ENCODE data around the gene ADARB1. TPM values are rescaled to one million over a fixed set of nuclear protein-coding genes. Genes with fewer than 3 reads are reported as not detected.

The ADARB1 gene
- total and polyA plus RNA-seq, 2 of the 8 experiments (the other 6 are each of a cell fraction or from before 2014, with no cell fraction given) = 4.7 to 14.9 TPM

DNA sequence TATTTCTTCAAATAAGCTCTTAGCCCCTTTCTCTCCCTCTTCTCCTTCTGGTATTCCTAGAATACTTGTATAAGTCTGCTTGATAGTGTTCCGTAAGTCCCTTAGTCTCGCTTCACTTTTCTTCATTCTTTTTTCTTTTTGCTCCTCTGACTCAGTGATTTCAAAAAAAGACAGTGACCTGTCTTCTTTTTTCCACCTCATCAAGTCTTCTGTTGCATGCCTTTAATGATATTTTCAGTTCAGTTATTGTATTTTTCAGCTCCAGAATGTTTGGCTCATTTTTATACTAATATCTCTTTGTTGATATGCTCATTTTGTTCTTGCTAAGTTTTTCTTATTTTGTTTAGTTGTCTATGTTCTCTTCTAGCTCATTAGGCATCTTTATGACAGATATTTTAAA is 115.6 kb downstream of the ADARB1 start:
- CTCF ChIA-PET (ENCODE audit: partially characterized antibody) = interaction anchor here (0.6 to 1.2 kb wide), 2 partner anchors 15 to 120 kb away, joined by 3 read pairs; no protein-coding TSS in a partner anchor
- no peak for FAIRE-seq
- 97% methylated on average over 2 of the region's 2 CpGs; no CpG with 5 or more reads in 1 of the 2 experiments for WGBS, 2 experiments (ENCODE audit: extremely low coverage in 1 of 2, insufficient coverage in 1 of 2, insufficient read length in 1 of 2, insufficient replicate concordance in 2 of 2, low coverage in 1 of 2, low lambda C conversion rate in 2 of 2, missing lambda C conversion rate in 1 of 2)
- TF ChIP-seq CBX5 (IDR thresholded peaks at IDR 0.05; ENCODE audit: low read depth, low read length) (no peak), TCF12 (IDR thresholded peaks at IDR 0.05; ENCODE audit: low read depth, low read length) (no peak), TAF7 (optimal IDR thresholded peaks at IDR 0.05; ENCODE audit: borderline replicate concordance, low read depth, low read length) (no peak), EP300 (IDR thresholded peaks at IDR 0.05; ENCODE audit: borderline replicate concordance in 1 of 2, low read depth in 2 of 2, low read length in 2 of 2) (no peak), ASH2L (IDR thresholded peaks at IDR 0.05; ENCODE audit: low read length) (no peak), GTF2F1 (IDR thresholded peaks at IDR 0.05; ENCODE audit: borderline replicate concordance, low read depth, low read length) (no peak), ATF3 (IDR thresholded peaks at IDR 0.05; ENCODE audit: insufficient read depth, low read depth, low read length) (no peak), PHF8 (conservative IDR thresholded peaks at IDR 0.05; ENCODE audit: low read depth, low read length) (no peak), YY1 (IDR thresholded peaks at IDR 0.05; ENCODE audit: low read depth, low read length) (no peak)
- TF ChIP-seq, protein P1, sequence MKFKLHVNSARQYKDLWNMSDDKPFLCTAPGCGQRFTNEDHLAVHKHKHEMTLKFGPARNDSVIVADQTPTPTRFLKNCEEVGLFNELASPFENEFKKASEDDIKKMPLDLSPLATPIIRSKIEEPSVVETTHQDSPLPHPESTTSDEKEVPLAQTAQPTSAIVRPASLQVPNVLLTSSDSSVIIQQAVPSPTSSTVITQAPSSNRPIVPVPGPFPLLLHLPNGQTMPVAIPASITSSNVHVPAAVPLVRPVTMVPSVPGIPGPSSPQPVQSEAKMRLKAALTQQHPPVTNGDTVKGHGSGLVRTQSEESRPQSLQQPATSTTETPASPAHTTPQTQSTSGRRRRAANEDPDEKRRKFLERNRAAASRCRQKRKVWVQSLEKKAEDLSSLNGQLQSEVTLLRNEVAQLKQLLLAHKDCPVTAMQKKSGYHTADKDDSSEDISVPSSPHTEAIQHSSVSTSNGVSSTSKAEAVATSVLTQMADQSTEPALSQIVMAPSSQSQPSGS (IDR thresholded peaks at IDR 0.05; ENCODE audit: low read length) = no peak
- TF ChIP-seq, protein P2, sequence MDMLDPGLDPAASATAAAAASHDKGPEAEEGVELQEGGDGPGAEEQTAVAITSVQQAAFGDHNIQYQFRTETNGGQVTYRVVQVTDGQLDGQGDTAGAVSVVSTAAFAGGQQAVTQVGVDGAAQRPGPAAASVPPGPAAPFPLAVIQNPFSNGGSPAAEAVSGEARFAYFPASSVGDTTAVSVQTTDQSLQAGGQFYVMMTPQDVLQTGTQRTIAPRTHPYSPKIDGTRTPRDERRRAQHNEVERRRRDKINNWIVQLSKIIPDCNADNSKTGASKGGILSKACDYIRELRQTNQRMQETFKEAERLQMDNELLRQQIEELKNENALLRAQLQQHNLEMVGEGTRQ (IDR thresholded peaks at IDR 0.05; ENCODE audit: low read length) = no peak

More for the DNA sequence above, 115.6 kb downstream of the ADARB1 start:
- Histone ChIP-seq H3K4ac (replicated peaks; ENCODE audit: insufficient read length, low read depth, low read length) (no peak overlapping the region), H2BK20ac (ENCODE audit: low read length) (no peak overlapping the region), H3K79me1 (ENCODE audit: low read depth, low read length) (no peaks in the 10 kb centered on the region), H3K27me3 (replicated peaks in 1 of 4; ENCODE audit: control insufficient read depth in 3 of 4, extremely low read depth in 1 of 4, insufficient read depth in 3 of 4, low read length in 3 of 4) (no peaks in the 10 kb centered on the region), H3K9ac (replicated peaks in 1 of 4; ENCODE audit: extremely low read depth in 1 of 4, low read depth in 3 of 4, low read length in 3 of 4) (no peak overlapping the region), H3K9me3 (ENCODE audit: insufficient read depth in 2 of 2, low read depth in 1 of 2, low read length in 1 of 2) (peaks cover 7 to 10% of the 10 kb centered on the region in 2 experiments), H3K4me3 (ENCODE audit: extremely low read depth in 1 of 4, insufficient read depth in 2 of 4, low read depth in 3 of 4, low read length in 4 of 4) (no peak overlapping the region), H2BK12ac (ENCODE audit: low read depth, low read length) (no peak overlapping the region), H2BK120ac (replicated peaks; ENCODE audit: low read depth, low read length) (no peak overlapping the region), H4K5ac (ENCODE audit: insufficient read length, low read depth, low read length) (no peak overlapping the region), H3K4me2 (ENCODE audit: insufficient read depth in 1 of 2, low read depth in 2 of 2, low read length in 2 of 2) (no peak overlapping the region), H3K14ac (ENCODE audit: insufficient read length) (no peak overlapping the region), H3K36me3 (ENCODE audit: control insufficient read depth in 2 of 4, insufficient read depth in 4 of 4, low read length in 3 of 4) (peaks cover 0 to 11% (median 5%) of the 10 kb centered on the region in 4 experiments; a peak in 4 of 8 replicates), H2AK5ac (ENCODE audit: low read depth, low read length) (no peak overlapping the region), H4K91ac (replicated peaks; ENCODE audit: insufficient read length, low read length) (no peak overlapping the region), H3K79me2 (ENCODE audit: control insufficient read depth in 1 of 2, insufficient read depth in 2 of 2, low read length in 2 of 2) (no peaks in the 10 kb centered on the region), H3K23ac (ENCODE audit: insufficient read length) (no peak overlapping the region), H3K56ac (replicated peaks; ENCODE audit: insufficient read length, low read depth, low read length) (no peak overlapping the region), H2BK5ac (ENCODE audit: low read depth, low read length) (no peak overlapping the region), H3K23me2 (ENCODE audit: low read depth, low read length) (no peaks in the 10 kb centered on the region), H4K20me1 (replicated peaks in 1 of 2; ENCODE audit: control insufficient read depth in 1 of 2, insufficient read depth in 2 of 2, low read length in 2 of 2) (no peaks in the 10 kb centered on the region), H2AFZ (ENCODE audit: low read length) (no peak overlapping the region), H2BK15ac (ENCODE audit: low read length) (no peak overlapping the region), H3K27ac (ENCODE audit: low read depth, low read length) (no peak overlapping the region), H3K18ac (ENCODE audit: extremely low read depth, low read length) (no peak overlapping the region), H4K8ac (ENCODE audit: extremely low read depth, insufficient read depth, low read length) (no peak overlapping the region), H3K4me1 (replicated peaks in 1 of 4; ENCODE audit: control insufficient read depth in 3 of 4, insufficient read depth in 4 of 4, low read length in 3 of 4) (no peaks in the 10 kb centered on the region)
- no peak for DNase-seq (ENCODE audit: low read depth in 1 of 2, low spot score in 2 of 2)
- POLR2A ChIA-PET (ENCODE audit: partially characterized antibody) = no interaction called here

Data from H1 (cell line).